Mesothelial cell of epicardium (in vitro differentiated cells): ENCODE measurements around the gene RAD51B. TPM values are rescaled to one million over a fixed set of nuclear protein-coding genes. Genes with fewer than 3 reads are reported as not detected.
A peak's percentile ranks its signal among the peaks of the same experiment; 100 is the strongest.

Experiments
- DNase-seq, 2 experiments: peaks; one replicate each; pipeline ENCODE4 v3.0.0; 2021; ENCODE audit warnings: low spot score in 2 of 2; ENCODE audit not compliant: unreplicated experiment in 2 of 2
- H3K27ac Mint-ChIP-seq: 2 replicates; pipeline ENCODE4 v1.8.0; 2021; ENCODE audit warnings: mixed read lengths
- H3K27me3 Mint-ChIP-seq: 2 replicates; pipeline ENCODE4 v1.8.0; 2021; ENCODE audit warnings: low read depth, mixed read lengths
- H3K36me3 Mint-ChIP-seq: 2 replicates; pipeline ENCODE4 v1.8.0; 2021; ENCODE audit warnings: mixed read lengths
- H3K4me1 Mint-ChIP-seq: 2 replicates; pipeline ENCODE4 v1.8.0; 2021; ENCODE audit warnings: mixed read lengths
- H3K4me3 Mint-ChIP-seq: 2 replicates; pipeline ENCODE4 v1.8.0; 2021; ENCODE audit warnings: mild to moderate bottlenecking, moderate library complexity, mixed read lengths
- H3K9me3 Mint-ChIP-seq: 2 replicates; pipeline ENCODE4 v1.8.0; 2021; ENCODE audit warnings: mixed read lengths
- CTCF ChIP-seq: fragments of 200-600 bp; sonication (generic); IDR thresholded peaks from one replicate; pipeline ENCODE4 v1.5.0; 2021; ENCODE audit warnings: antibody characterized with exemption; ENCODE audit not compliant: unreplicated experiment
- total RNA-seq: library from RNA; stranded (reverse); gene quantifications from 3 replicates; pipeline ENCODE4 v1.2.1, GENCODE V29; 2021

Gene RAD51B
- total RNA-seq, 1 donor from 2014 or later = 34.7 TPM

GRCh38 chr14:68521557-68521901, 702.0 kb downstream of the RAD51B start:
- H3K36me3 Mint-ChIP-seq = peaks cover 8% of the 10 kb centered on the region
- H3K4me1 Mint-ChIP-seq = peaks cover 70% of the 10 kb centered on the region
- no peak for TF ChIP-seq CTCF
- H3K9me3 Mint-ChIP-seq = peaks cover 9% of the 10 kb centered on the region
- no peak overlapping the region for H3K4me3 Mint-ChIP-seq
- no peaks in the 10 kb centered on the region for H3K27me3 Mint-ChIP-seq
- DNase-seq = no peak
- H3K27ac Mint-ChIP-seq = peak overlapping the region; percentile 97

GRCh38 chr14:68521961-68522509, 702.5 kb downstream of the RAD51B start:
- Mint-ChIP-seq H3K4me1 (peaks cover 68% of the 10 kb centered on the region), H3K4me3 (no peak overlapping the region), H3K36me3 (peaks cover 10% of the 10 kb centered on the region), H3K9me3 (peaks cover 9% of the 10 kb centered on the region), H3K27ac (peak overlapping the region; percentile 97), H3K27me3 (no peaks in the 10 kb centered on the region)
- TF ChIP-seq CTCF = no peak
- no peak for DNase-seq

GRCh38 chr14:68522510-68523325, 703.1 kb downstream of the RAD51B start:
- H3K27me3 Mint-ChIP-seq = no peaks in the 10 kb centered on the region
- no peak for TF ChIP-seq CTCF
- DNase-seq = no peak
- peaks cover 12% of the 10 kb centered on the region for H3K9me3 Mint-ChIP-seq
- H3K4me3 Mint-ChIP-seq = no peak overlapping the region
- peak overlapping the region; percentile 97 for H3K27ac Mint-ChIP-seq
- peaks cover 71% of the 10 kb centered on the region for H3K4me1 Mint-ChIP-seq
- H3K36me3 Mint-ChIP-seq = peaks cover 12% of the 10 kb centered on the region

GRCh38 chr14:68523326-68523610, 703.7 kb downstream of the RAD51B start:
- TF ChIP-seq CTCF = no peak
- Mint-ChIP-seq H3K9me3 (peaks cover 18% of the 10 kb centered on the region), H3K4me1 (peaks cover 65% of the 10 kb centered on the region), H3K4me3 (no peak overlapping the region), H3K27ac (peak overlapping the region; percentile 97), H3K27me3 (no peaks in the 10 kb centered on the region), H3K36me3 (peaks cover 16% of the 10 kb centered on the region)
- no peak for DNase-seq

GRCh38 chr14:68523989-68524725, 704.6 kb downstream of the RAD51B start:
- H3K27me3 Mint-ChIP-seq = no peaks in the 10 kb centered on the region
- no peak overlapping the region for H3K4me3 Mint-ChIP-seq
- no peak for TF ChIP-seq CTCF
- H3K36me3 Mint-ChIP-seq = peaks cover 16% of the 10 kb centered on the region
- DNase-seq = no peak
- peak overlapping the region; percentile 97 for H3K27ac Mint-ChIP-seq
- H3K9me3 Mint-ChIP-seq = peaks cover 18% of the 10 kb centered on the region
- H3K4me1 Mint-ChIP-seq = peaks cover 58% of the 10 kb centered on the region
